Smooth muscle cell (in vitro differentiated cells): ENCODE measurements around the gene CYB561A3. TPM values are rescaled to one million over a fixed set of nuclear protein-coding genes. Genes with fewer than 3 reads are reported as not detected.

Experiments used
- DNase-seq: peaks from one replicate; lab custom pipeline; 2025; ENCODE audit not compliant: unreplicated experiment; lab: John Stamatoyannopoulos, UW
- H2AFZ ChIP-seq: fragments of 200-600 bp; sonication (generic); 2 replicates; pipeline ENCODE4 v1.6.0; 2016; ENCODE audit warnings: antibody characterized with exemption, low read depth, mild to moderate bottlenecking
- H3F3A ChIP-seq: fragments of 200-600 bp; sonication (generic); 2 replicates; pipeline ENCODE4 v1.6.0; 2017; ENCODE audit warnings: antibody characterized with exemption, low read depth
- H3K27ac ChIP-seq: fragments of 200-600 bp; sonication (generic); 2 replicates; pipeline ENCODE4 v1.5.1; 2016; ENCODE audit warnings: low read depth, mild to moderate bottlenecking
- H3K27me3 ChIP-seq: fragments of 200-600 bp; sonication (generic); 2 replicates; pipeline ENCODE4 v1.6.1; 2016; ENCODE audit warnings: low read depth, mild to moderate bottlenecking
- H3K36me3 ChIP-seq: fragments of 200-600 bp; sonication (generic); 2 replicates; pipeline ENCODE4 v1.5.1; 2016; ENCODE audit warnings: low read depth
- H3K4me1 ChIP-seq: fragments of 200-600 bp; sonication (generic); 2 replicates; pipeline ENCODE4 v1.5.1; 2016; ENCODE audit warnings: low read depth
- H3K4me2 ChIP-seq: fragments of 200-600 bp; sonication (generic); 2 replicates; pipeline ENCODE4 v1.6.0; 2016; ENCODE audit warnings: mild to moderate bottlenecking
- H3K4me3 ChIP-seq: fragments of 200-600 bp; sonication (generic); 2 replicates; pipeline ENCODE4 v1.5.1; 2016; ENCODE audit warnings: mild to moderate bottlenecking
- H3K79me2 ChIP-seq: fragments of 200-600 bp; sonication (generic); 2 replicates; pipeline ENCODE4 v1.6.0; 2016; ENCODE audit warnings: low read depth, mild to moderate bottlenecking
- H3K9ac ChIP-seq: fragments of 200-600 bp; sonication (generic); 2 replicates; pipeline ENCODE4 v1.6.0; 2016; ENCODE audit warnings: low read depth
- H3K9me3 ChIP-seq: fragments of 200-600 bp; sonication (generic); replicated peaks from 2 replicates; pipeline ENCODE4 v1.5.1; 2016; ENCODE audit warnings: low read depth
- H4K20me1 ChIP-seq: fragments of 200-600 bp; sonication (generic); 2 replicates; pipeline ENCODE4 v1.6.0; 2016; ENCODE audit warnings: low read depth
- CTCF ChIP-seq: fragments of 200-600 bp; sonication (generic); IDR thresholded peaks from 2 replicates; pipeline ENCODE4 v1.5.1; 2017; ENCODE audit warnings: borderline replicate concordance, mild to moderate bottlenecking, antibody characterized with exemption; ENCODE audit not compliant: insufficient read depth, poor library complexity, severe bottlenecking
- WGBS: methylation state at CpG from one replicate; pipeline ENCODE4 v1.1.7; 2016; ENCODE audit warnings: low lambda C conversion rate; 5-methylcytosine and 5-hydroxymethylcytosine counted together
- polyA plus RNA-seq: library from polyadenylated mRNA; unstranded; fragments of >200 nt; fragmentation: Nextera tagmentation; extraction: Ambion mirVana; gene quantifications from 2 replicates; pipeline ENCODE4 v1.2.1, GENCODE V29; 2016
- total RNA-seq: library from RNA; depleted of rRNA; stranded (reverse); fragments of >200 nt; gene quantifications from 2 replicates; pipeline ENCODE4 v1.2.3, GENCODE V29; 2014

The CYB561A3 gene
- total and polyA plus RNA-seq, 2 experiments from 2014 or later = 19.1 to 23.7 TPM

- 47% methylated on average over 2 of the region's 2 CpGs for WGBS
- Histone ChIP-seq H3K27ac (no peak overlapping the region), H3K4me1 (no peaks in the 10 kb centered on the region), H3K4me2 (no peak overlapping the region), H3K27me3 (no peaks in the 10 kb centered on the region), H3K9ac (no peak overlapping the region), H4K20me1 (peaks cover 90% of the 10 kb centered on the region), H3K4me3 (no peak overlapping the region), H3K36me3 (peaks cover 39% of the 10 kb centered on the region), H3K79me2 (peaks cover 65% of the 10 kb centered on the region), H2AFZ (no peak overlapping the region), H3K9me3 (no peaks in the 10 kb centered on the region), H3F3A (no peaks in the 10 kb centered on the region)
- no peak for DNase-seq
- no peak for TF ChIP-seq CTCF
Measured at GRCh38 chr11:61325649-61326414, 35.9 kb downstream of the CYB561A3 start.

- H2AFZ ChIP-seq = no peak overlapping the region
- no peak overlapping the region for H3K9ac ChIP-seq
- H3K79me2 ChIP-seq = peaks cover 3% of the 10 kb centered on the region
- TF ChIP-seq CTCF = no peak
- H3K4me2 ChIP-seq = no peak overlapping the region
- no peaks in the 10 kb centered on the region for H3K4me1 ChIP-seq
- H3K36me3 ChIP-seq = peaks cover 44% of the 10 kb centered on the region
- H3K27me3 ChIP-seq = no peaks in the 10 kb centered on the region
- no peak for DNase-seq
- no peaks in the 10 kb centered on the region for H3F3A ChIP-seq
- WGBS = 89% methylated on average over 2 of the region's 2 CpGs
- H3K9me3 ChIP-seq = no peaks in the 10 kb centered on the region
- H3K27ac ChIP-seq = no peak overlapping the region
- peaks cover 24% of the 10 kb centered on the region for H4K20me1 ChIP-seq
- H3K4me3 ChIP-seq = no peak overlapping the region
Measured at GRCh38 chr11:61315260-61315659, 46.4 kb downstream of the CYB561A3 start.

- Histone ChIP-seq H3K9me3 (no peaks in the 10 kb centered on the region), H3K27ac (no peak overlapping the region), H3K9ac (no peak overlapping the region), H2AFZ (no peak overlapping the region), H3K27me3 (no peaks in the 10 kb centered on the region), H3K4me2 (no peak overlapping the region), H3K4me3 (no peak overlapping the region), H3F3A (no peaks in the 10 kb centered on the region), H4K20me1 (peaks cover 40% of the 10 kb centered on the region), H3K36me3 (peaks cover 33% of the 10 kb centered on the region), H3K4me1 (no peaks in the 10 kb centered on the region), H3K79me2 (no peaks in the 10 kb centered on the region)
- TF ChIP-seq CTCF = no peak
- no peak for DNase-seq
- WGBS = 95% methylated on average over 8 of the region's 8 CpGs
Measured at GRCh38 chr11:61310749-61311148, 50.9 kb downstream of the CYB561A3 start.

GRCh38 chr11:61309739-61310138 lies 51.9 kb downstream of the CYB561A3 start:
- Histone ChIP-seq H3K4me2 (no peak overlapping the region), H3K36me3 (peaks cover 25% of the 10 kb centered on the region), H3K9me3 (no peaks in the 10 kb centered on the region), H3K4me3 (no peak overlapping the region), H3K27me3 (no peaks in the 10 kb centered on the region), H3F3A (no peaks in the 10 kb centered on the region), H3K79me2 (no peaks in the 10 kb centered on the region), H3K9ac (no peak overlapping the region), H4K20me1 (peaks cover 47% of the 10 kb centered on the region), H3K4me1 (no peaks in the 10 kb centered on the region), H2AFZ (no peak overlapping the region), H3K27ac (no peak overlapping the region)
- no peak for DNase-seq
- no peak for TF ChIP-seq CTCF
- 97% methylated on average over 7 of the region's 7 CpGs for WGBS
